Mammary epithelial cell (primary cell): ENCODE results near the gene MVP.

Experiments used
- CTCF ChIP-seq, 2 donors: IDR thresholded peaks in 1 of 2; conservative IDR thresholded peaks in 1 of 2; 2 replicates each; pipeline ENCODE4 v1.5.1; 2011 to 2012; ENCODE audit warnings: inconsistent platforms in 2 of 2, low read length in 2 of 2, mild to moderate bottlenecking in 2 of 2, control low read depth in 1 of 2, low read depth in 1 of 2; ENCODE audit not compliant: insufficient read depth in 1 of 2; ENCODE audit errors: extremely low read depth in 1 of 2
- EZH2 ChIP-seq: IDR thresholded peaks from 2 replicates; pipeline ENCODE4 v1.6.1; 2012; ENCODE audit warnings: low read length, inconsistent platforms, borderline replicate concordance

GRCh38 chr16:29802416-29802935 is 17.8 kb upstream of the MVP start:
- TF ChIP-seq CTCF (conservative IDR thresholded peaks at IDR 0.05 in 1 of 2, IDR thresholded peaks at IDR 0.05 in 1 of 2; ENCODE audit: extremely low read depth in 1 of 2, insufficient read depth in 1 of 2, low read depth in 1 of 2, low read length in 2 of 2): no peak
- no peak for TF ChIP-seq EZH2
